ENCODE results near the gene SPEM2.
A peak's percentile ranks its signal among the peaks of the same experiment; 100 is the strongest.

The SPEM2 gene

GRCh38 chr17:7440113-7440833 lies 14.9 kb downstream of the SPEM2 start:
- H3K9ac ChIP-seq (ENCODE audit: low read length), result peak overlapping the region; percentile 21; the same call in 1 of the 2 replicates
- TF ChIP-seq CTCF (IDR thresholded peaks at IDR 0.05; ENCODE audit: insufficient read depth, low read length, poor library complexity, severe bottlenecking) (no peak), EZH2phosphoT487 (conservative IDR thresholded peaks at IDR 0.05; ENCODE audit: low read length) (no peak)
- no peaks in the 10 kb centered on the region for H3K36me3 ChIP-seq (ENCODE audit: low read length)
- H3K27me3 ChIP-seq (ENCODE audit: low read length), result no peaks in the 10 kb centered on the region
- H4K20me1 ChIP-seq (ENCODE audit: low read depth, low read length), result no peaks in the 10 kb centered on the region
- no peak overlapping the region for H3K27ac ChIP-seq (ENCODE audit: low read depth, low read length)
- no peak overlapping the region for H3K4me3 ChIP-seq (ENCODE audit: insufficient read depth, low read length, poor library complexity, severe bottlenecking)
- no peaks in the 10 kb centered on the region for H3F3A ChIP-seq (ENCODE audit: insufficient read depth)
- no peaks in the 10 kb centered on the region for H3K79me2 ChIP-seq (ENCODE audit: insufficient read depth, low read length)
- no peaks in the 10 kb centered on the region for H3K9me3 ChIP-seq (ENCODE audit: insufficient read depth, low read length)
- H3K9me2 ChIP-seq (replicated peaks; ENCODE audit: insufficient read depth, low read length), result no peaks in the 10 kb centered on the region
- H3K4me2 ChIP-seq (ENCODE audit: low read depth, low read length, poor library complexity, severe bottlenecking), result peak overlapping the region; percentile 39
- no peak overlapping the region for H2AFZ ChIP-seq (ENCODE audit: low read depth, low read length, severe bottlenecking)

- Histone ChIP-seq H3K36me3 (ENCODE audit: low read length) (no peaks in the 10 kb centered on the region), H4K20me1 (ENCODE audit: low read depth, low read length) (no peaks in the 10 kb centered on the region), H3K4me2 (ENCODE audit: low read depth, low read length, poor library complexity, severe bottlenecking) (peak overlapping the region; percentile 39), H3K27me3 (ENCODE audit: low read length) (no peaks in the 10 kb centered on the region), H3K9me2 (replicated peaks; ENCODE audit: insufficient read depth, low read length) (no peaks in the 10 kb centered on the region), H2AFZ (ENCODE audit: low read depth, low read length, severe bottlenecking) (no peak overlapping the region), H3K4me3 (ENCODE audit: insufficient read depth, low read length, poor library complexity, severe bottlenecking) (no peak overlapping the region), H3K9me3 (ENCODE audit: insufficient read depth, low read length) (no peaks in the 10 kb centered on the region), H3F3A (ENCODE audit: insufficient read depth) (no peaks in the 10 kb centered on the region), H3K9ac (ENCODE audit: low read length) (peak overlapping the region; percentile 21; the same call in 1 of the 2 replicates), H3K27ac (ENCODE audit: low read depth, low read length) (no peak overlapping the region), H3K79me2 (ENCODE audit: insufficient read depth, low read length) (no peaks in the 10 kb centered on the region)
- TF ChIP-seq EZH2phosphoT487 (conservative IDR thresholded peaks at IDR 0.05; ENCODE audit: low read length) (no peak), CTCF (IDR thresholded peaks at IDR 0.05; ENCODE audit: insufficient read depth, low read length, poor library complexity, severe bottlenecking) (no peak)
Observed at GRCh38 chr17:7440834-7441195, 15.4 kb downstream of the SPEM2 start.

DNA sequence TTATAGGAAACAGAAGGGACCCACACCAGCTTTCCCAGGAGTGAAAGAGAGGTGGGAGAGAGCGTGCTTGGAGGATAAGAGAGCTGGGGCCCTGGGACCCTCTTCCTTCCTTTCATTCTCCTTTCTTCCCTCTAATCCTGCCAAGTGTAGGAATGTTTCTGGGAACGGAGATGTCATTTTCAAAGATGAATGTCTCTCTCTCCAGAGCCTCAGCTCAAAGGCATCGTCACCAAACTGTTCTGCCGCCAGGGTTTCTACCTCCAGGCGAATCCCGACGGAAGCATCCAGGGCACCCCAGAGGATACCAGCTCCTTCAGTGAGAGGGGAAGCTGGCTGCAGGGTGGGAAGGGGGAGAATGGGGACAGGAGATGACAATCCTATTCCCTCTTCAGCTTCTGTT lies 15.8 kb downstream of the SPEM2 start:
- no peaks in the 10 kb centered on the region for H3K36me3 ChIP-seq (ENCODE audit: low read length)
- no peaks in the 10 kb centered on the region for H3K9me2 ChIP-seq (replicated peaks; ENCODE audit: insufficient read depth, low read length)
- no peak overlapping the region for H2AFZ ChIP-seq (ENCODE audit: low read depth, low read length, severe bottlenecking)

More for the DNA sequence above, 15.8 kb downstream of the SPEM2 start:
- Histone ChIP-seq H3K4me3 (ENCODE audit: insufficient read depth, low read length, poor library complexity, severe bottlenecking) (no peak overlapping the region), H3K27me3 (ENCODE audit: low read length) (no peaks in the 10 kb centered on the region), H3K79me2 (ENCODE audit: insufficient read depth, low read length) (no peaks in the 10 kb centered on the region), H3K9me3 (ENCODE audit: insufficient read depth, low read length) (no peaks in the 10 kb centered on the region), H3K4me2 (ENCODE audit: low read depth, low read length, poor library complexity, severe bottlenecking) (no peak overlapping the region), H3F3A (ENCODE audit: insufficient read depth) (no peaks in the 10 kb centered on the region), H4K20me1 (ENCODE audit: low read depth, low read length) (no peaks in the 10 kb centered on the region), H3K9ac (ENCODE audit: low read length) (no peak overlapping the region), H3K27ac (ENCODE audit: low read depth, low read length) (no peak overlapping the region)
- TF ChIP-seq EZH2phosphoT487 (conservative IDR thresholded peaks at IDR 0.05; ENCODE audit: low read length) (no peak), CTCF (IDR thresholded peaks at IDR 0.05; ENCODE audit: insufficient read depth, low read length, poor library complexity, severe bottlenecking) (no peak)

Data from SU-DHL-6 (cell line).